HL-60 (cell line): ENCODE data around the gene TNFAIP8.

ENCODE experiments used
- POLR2AphosphoS5 ChIP-seq: IDR thresholded peaks from 2 replicates; pipeline ENCODE4 v1.6.1; 2012; ENCODE audit warnings: low read depth
- TF ChIP-seq, protein P1 (sequence below): IDR thresholded peaks from one replicate; pipeline ENCODE4 v1.5.1; 2011; ENCODE audit warnings: low read length, control low read depth, inconsistent platforms; ENCODE audit not compliant: insufficient read depth

- TF ChIP-seq, protein P1, sequence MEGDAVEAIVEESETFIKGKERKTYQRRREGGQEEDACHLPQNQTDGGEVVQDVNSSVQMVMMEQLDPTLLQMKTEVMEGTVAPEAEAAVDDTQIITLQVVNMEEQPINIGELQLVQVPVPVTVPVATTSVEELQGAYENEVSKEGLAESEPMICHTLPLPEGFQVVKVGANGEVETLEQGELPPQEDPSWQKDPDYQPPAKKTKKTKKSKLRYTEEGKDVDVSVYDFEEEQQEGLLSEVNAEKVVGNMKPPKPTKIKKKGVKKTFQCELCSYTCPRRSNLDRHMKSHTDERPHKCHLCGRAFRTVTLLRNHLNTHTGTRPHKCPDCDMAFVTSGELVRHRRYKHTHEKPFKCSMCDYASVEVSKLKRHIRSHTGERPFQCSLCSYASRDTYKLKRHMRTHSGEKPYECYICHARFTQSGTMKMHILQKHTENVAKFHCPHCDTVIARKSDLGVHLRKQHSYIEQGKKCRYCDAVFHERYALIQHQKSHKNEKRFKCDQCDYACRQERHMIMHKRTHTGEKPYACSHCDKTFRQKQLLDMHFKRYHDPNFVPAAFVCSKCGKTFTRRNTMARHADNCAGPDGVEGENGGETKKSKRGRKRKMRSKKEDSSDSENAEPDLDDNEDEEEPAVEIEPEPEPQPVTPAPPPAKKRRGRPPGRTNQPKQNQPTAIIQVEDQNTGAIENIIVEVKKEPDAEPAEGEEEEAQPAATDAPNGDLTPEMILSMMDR: no peak
- TF ChIP-seq POLR2AphosphoS5: no peak
These were observed at the start of gene TNFAIP8 for GRCh38 chr5:119355685-119356611.
